BLaER1 treated with 17β-estradiol and CSF1 and Interleukin-3, amounts not matched to agents 10 nM and 100 nM (cell line): Measurements from ENCODE around the gene MYBPHL.

Experiments used
- H3K27ac ChIP-seq, 11 experiments: shearing (Covaris generic); formaldehyde crosslinking; 2 replicates each; pipeline ENCODE4 v1.8.1; 2022
- H3K27me3 ChIP-seq, 11 experiments: shearing (Covaris generic); formaldehyde crosslinking; 2 replicates each; pipeline ENCODE4 v1.8.1; 2022
- H3K36me3 ChIP-seq, 11 experiments: shearing (Covaris generic); formaldehyde crosslinking; 2 replicates each; pipeline ENCODE4 v1.8.1; 2022
- H3K4me1 ChIP-seq, 10 experiments: shearing (Covaris generic); formaldehyde crosslinking; 2 replicates each; pipeline ENCODE4 v1.8.1; 2022
- H3K4me2 ChIP-seq, 11 experiments: shearing (Covaris generic); formaldehyde crosslinking; 2 replicates each; pipeline ENCODE4 v1.8.1; 2022
- H3K4me3 ChIP-seq, 10 experiments: shearing (Covaris generic); formaldehyde crosslinking; 2 replicates each; pipeline ENCODE4 v1.8.1; 2022
- H3K9ac ChIP-seq, 11 experiments: shearing (Covaris generic); formaldehyde crosslinking; 2 replicates each; pipeline ENCODE4 v1.8.1; 2022
- H3K9me3 ChIP-seq, 11 experiments: shearing (Covaris generic); formaldehyde crosslinking; replicated peaks in 1 of 11; 2 replicates each; pipeline ENCODE4 v1.8.1; 2022
- H4K20me1 ChIP-seq, 11 experiments: shearing (Covaris generic); formaldehyde crosslinking; 2 replicates each; pipeline ENCODE4 v1.8.1; 2022
- Cebpa-rat ChIP-seq, 11 experiments: shearing (Covaris generic); IDR thresholded peaks; 2 replicates each; pipeline ENCODE4 v1.8.1; 2022

Gene MYBPHL

GRCh38 chr1:109283748-109284600 lies 22.8 kb downstream of the MYBPHL start:
- no peaks in the 10 kb centered on the region for H3K27me3 ChIP-seq
- H4K20me1 ChIP-seq: no peaks in the 10 kb centered on the region
- peak overlapping the region; percentile 82 to 99 (median 95) for H3K4me2 ChIP-seq
- H3K9me3 ChIP-seq: no peaks in the 10 kb centered on the region
- peak overlapping the region; percentile 73 to 85 (median 80) for H3K9ac ChIP-seq
- TF ChIP-seq Cebpa-rat (IDR thresholded peaks at IDR 0.05): no peak
- H3K27ac ChIP-seq: peak overlapping the region; percentile 49 to 88 (median 76); a peak in 21 of 22 replicates
- H3K4me3 ChIP-seq: peak overlapping the region; percentile 61 to 84 (median 71)
- H3K36me3 ChIP-seq: peaks cover 0 to 25% (median 12%) of the 10 kb centered on the region in 11 experiments; a peak in 14 of 22 replicates
- peaks cover 30 to 48% (median 43%) of the 10 kb centered on the region in 10 experiments for H3K4me1 ChIP-seq

GRCh38 chr1:109282952-109283747 lies 23.7 kb downstream of the MYBPHL start, which contains the start of gene PSRC1:
Gene PSRC1, minus strand, starts transcription at chr1:109283145.
- Histone ChIP-seq H3K36me3 (peaks cover 0 to 28% (median 19%) of the 10 kb centered on the region in 11 experiments; a peak in 16 of 22 replicates), H3K27ac (peak within 1 kb of the TSS; percentile 49 to 88 (median 76); a peak in 21 of 22 replicates), H3K4me2 (peak within 1 kb of the TSS; percentile 82 to 99 (median 95)), H4K20me1 (no peaks in the 10 kb centered on the region), H3K27me3 (no peaks in the 10 kb centered on the region), H3K4me3 (peak within 1 kb of the TSS; percentile 61 to 84 (median 71)), H3K9ac (peak within 1 kb of the TSS; percentile 73 to 85 (median 80)), H3K4me1 (peaks cover 30 to 48% (median 43%) of the 10 kb centered on the region in 10 experiments), H3K9me3 (no peaks in the 10 kb centered on the region)
- TF ChIP-seq Cebpa-rat (IDR thresholded peaks at IDR 0.05): no peak

GRCh38 chr1:109282497-109282951 lies 24.3 kb downstream of the MYBPHL start:
- peak overlapping the region in 10 of 11 experiments; percentile 19 to 88 (median 78); a peak in 17 of 22 replicates for H3K27ac ChIP-seq

GRCh38 chr1:109281680-109282496 lies 24.9 kb downstream of the MYBPHL start:
- peak overlapping the region; percentile 82 to 99 (median 95) for H3K4me2 ChIP-seq
- no peaks in the 10 kb centered on the region for H3K27me3 ChIP-seq
- peaks cover 30 to 61% (median 49%) of the 10 kb centered on the region in 10 experiments for H3K4me1 ChIP-seq
- no peaks in the 10 kb centered on the region for H3K9me3 ChIP-seq
- peak overlapping the region; percentile 61 to 84 (median 71) for H3K4me3 ChIP-seq
- H3K9ac ChIP-seq: peak overlapping the region; percentile 73 to 85 (median 80); a peak in 20 of 22 replicates
- H4K20me1 ChIP-seq: no peaks in the 10 kb centered on the region
- peak in 2 of 11 experiments; percentile 16 to 35; a peak in 1 of 22 replicates for TF ChIP-seq Cebpa-rat (IDR thresholded peaks at IDR 0.05)
- H3K27ac ChIP-seq: peak overlapping the region; percentile 33 to 88 (median 76); a peak in 19 of 22 replicates
- H3K36me3 ChIP-seq: peaks cover 0 to 33% (median 19%) of the 10 kb centered on the region in 11 experiments; a peak in 16 of 22 replicates

More at GRCh38 chr1:109282497-109282951, 24.3 kb downstream of the MYBPHL start:
- peaks cover 0 to 33% (median 19%) of the 10 kb centered on the region in 11 experiments; a peak in 16 of 22 replicates for H3K36me3 ChIP-seq
- TF ChIP-seq Cebpa-rat (IDR thresholded peaks at IDR 0.05): no peak
- H3K9me3 ChIP-seq: no peaks in the 10 kb centered on the region
- H4K20me1 ChIP-seq: no peaks in the 10 kb centered on the region
- H3K4me3 ChIP-seq: peak overlapping the region; percentile 61 to 84 (median 71)
- peak overlapping the region; percentile 73 to 85 (median 80); a peak in 21 of 22 replicates for H3K9ac ChIP-seq
- H3K4me1 ChIP-seq: peaks cover 30 to 54% (median 44%) of the 10 kb centered on the region in 10 experiments
- no peaks in the 10 kb centered on the region for H3K27me3 ChIP-seq
- H3K4me2 ChIP-seq: peak overlapping the region; percentile 82 to 99 (median 95)

- Histone ChIP-seq H3K4me3 (peak overlapping the region in 2 of 10 experiments; percentile 75 to 84; a peak in 2 of 20 replicates), H3K4me2 (peak overlapping the region in 10 of 11 experiments; percentile 5 to 99 (median 94); a peak in 15 of 22 replicates), H3K36me3 (peaks cover 0 to 33% (median 19%) of the 10 kb centered on the region in 11 experiments; a peak in 16 of 22 replicates), H3K4me1 (peaks cover 30 to 65% (median 50%) of the 10 kb centered on the region in 10 experiments), H3K9me3 (no peaks in the 10 kb centered on the region), H3K9ac (peak overlapping the region in 2 of 11 experiments; percentile 12 to 83; a peak in 2 of 22 replicates), H3K27me3 (no peaks in the 10 kb centered on the region), H3K27ac (peak overlapping the region in 4 of 11 experiments; percentile 52 to 88 (median 76); a peak in 6 of 22 replicates), H4K20me1 (no peaks in the 10 kb centered on the region)
- no peak for TF ChIP-seq Cebpa-rat (IDR thresholded peaks at IDR 0.05)
These were observed 25.9 kb downstream of the MYBPHL start for GRCh38 chr1:109280862-109281261.

GRCh38 chr1:109279615-109280278 lies 27.1 kb downstream of the MYBPHL start:
- H3K27me3 ChIP-seq: no peaks in the 10 kb centered on the region
- peaks cover 0 to 33% (median 19%) of the 10 kb centered on the region in 11 experiments; a peak in 16 of 22 replicates for H3K36me3 ChIP-seq
- TF ChIP-seq Cebpa-rat (IDR thresholded peaks at IDR 0.05): no peak
- H3K4me2 ChIP-seq: peak overlapping the region in 5 of 11 experiments; percentile 92 to 99 (median 98); a peak in 11 of 22 replicates
- H3K4me1 ChIP-seq: peaks cover 37 to 76% (median 58%) of the 10 kb centered on the region in 10 experiments
- H3K9me3 ChIP-seq: no peaks in the 10 kb centered on the region
- 0 out of 22 replicates have a peak overlapping the region, but pooled peaks of 1 of the 11 experiments have one; percentile 52 for H3K27ac ChIP-seq
- no peaks in the 10 kb centered on the region for H4K20me1 ChIP-seq
- H3K9ac ChIP-seq: no peak overlapping the region; a peak in 2 of 22 replicates
- no peak overlapping the region for H3K4me3 ChIP-seq
